Peyer's patch (tissue), 4 donors: ENCODE measurements around the gene CATSPER3.

ENCODE experiments used
- CTCF ChIP-seq, 6 experiments: fragments of 450-650 bp in 4 of 6; fragments of 200-600 bp in 2 of 6; sonication (generic) in 1 of 6; IDR thresholded peaks; one replicate each; pipeline ENCODE4 v1.5.1; 2017 to 2019; ENCODE audit warnings: antibody characterized with exemption in 6 of 6, mild to moderate bottlenecking in 3 of 6, moderate library complexity in 1 of 6
- POLR2A ChIP-seq, 2 donors: fragments of 450-650 bp; IDR thresholded peaks; one replicate each; pipeline ENCODE4 v1.5.1; 2017; ENCODE audit warnings: antibody characterized with exemption in 2 of 2, mild to moderate bottlenecking in 2 of 2, moderate library complexity in 2 of 2

DNA sequence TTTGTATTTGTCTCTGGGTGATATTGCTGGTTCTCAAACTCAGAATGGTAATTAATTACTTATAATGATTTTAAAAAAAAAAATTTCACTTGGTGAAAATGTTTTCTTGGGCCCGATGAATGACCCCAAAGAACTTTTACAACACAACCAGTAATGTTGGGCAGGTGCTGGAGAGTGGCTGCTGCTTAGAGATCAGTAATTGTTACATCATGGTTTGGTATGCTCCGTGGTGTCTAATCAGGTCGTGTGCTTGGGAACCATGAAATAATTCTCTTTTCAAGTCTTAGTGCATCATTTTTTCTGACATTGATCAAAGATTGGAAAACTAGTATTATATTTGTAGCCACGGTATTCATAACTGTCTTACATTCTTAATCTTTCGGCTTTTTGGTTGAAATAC lies 33.5 kb upstream of the CATSPER3 start:
- TF ChIP-seq POLR2A (IDR thresholded peaks at IDR 0.05) (no peak), CTCF (IDR thresholded peaks at IDR 0.05) (no peak)
